SU-DHL-6 (cell line): ENCODE results near the gene RBFOX1.

Experiments
- H2AFZ ChIP-seq: fragments of 200-600 bp; sonication (generic); 2 replicates; pipeline ENCODE4 v1.6.1; 2014; ENCODE audit warnings: low read depth, mild to moderate bottlenecking, moderate library complexity, mixed read lengths, antibody characterized with exemption, low read length; ENCODE audit not compliant: severe bottlenecking
- H3F3A ChIP-seq: fragments of 200-600 bp; shearing (Covaris generic); 2 replicates; pipeline ENCODE4 v1.6.0; 2016; ENCODE audit warnings: antibody characterized with exemption, mild to moderate bottlenecking; ENCODE audit not compliant: insufficient read depth
- H3K27ac ChIP-seq: fragments of 200-600 bp; sonication (generic); 2 replicates; pipeline ENCODE4 v1.5.1; 2016; ENCODE audit warnings: low read depth, mild to moderate bottlenecking, low read length, moderate library complexity, mixed read lengths
- H3K27me3 ChIP-seq: fragments of 200-600 bp; sonication (generic), shearing (Covaris generic); 2 replicates; pipeline ENCODE4 v1.6.0; 2014; ENCODE audit warnings: mild to moderate bottlenecking, low read length
- H3K36me3 ChIP-seq: fragments of 200-600 bp; sonication (generic); 2 replicates; pipeline ENCODE4 v1.6.1; 2014; ENCODE audit warnings: mild to moderate bottlenecking, low read length, mixed read lengths
- H3K4me2 ChIP-seq: fragments of 300-600, 200-600 bp; shearing (Covaris generic), sonication (generic); 2 replicates; pipeline ENCODE4 v1.6.0; 2014; ENCODE audit warnings: low read length, low read depth, mild to moderate bottlenecking; ENCODE audit not compliant: poor library complexity, severe bottlenecking
- H3K4me3 ChIP-seq: fragments of 200-600 bp; sonication (generic); 2 replicates; pipeline ENCODE4 v1.5.1; 2014; ENCODE audit warnings: antibody characterized with exemption, low read length, mild to moderate bottlenecking, mixed read lengths; ENCODE audit not compliant: insufficient read depth, poor library complexity, severe bottlenecking
- H3K79me2 ChIP-seq: fragments of 200-600 bp; sonication (generic); 2 replicates; pipeline ENCODE4 v1.6.1; 2014; ENCODE audit warnings: mild to moderate bottlenecking, low read length, moderate library complexity; ENCODE audit not compliant: insufficient read depth
- H3K9ac ChIP-seq: fragments of 200-600 bp; sonication (generic); 2 replicates; pipeline ENCODE4 v1.7.0; 2014; ENCODE audit warnings: mild to moderate bottlenecking, low read length
- H3K9me2 ChIP-seq: fragments of 200-600 bp; sonication (generic); replicated peaks from 2 replicates; pipeline ENCODE4 v1.6.1; 2014; ENCODE audit warnings: low read length; ENCODE audit not compliant: insufficient read depth
- H3K9me3 ChIP-seq: fragments of 200-600 bp; sonication (generic); 2 replicates; pipeline ENCODE4 v1.6.1; 2014; ENCODE audit warnings: low read length, mixed read lengths; ENCODE audit not compliant: insufficient read depth
- H4K20me1 ChIP-seq: fragments of 200-600 bp; sonication (generic); 2 replicates; pipeline ENCODE4 v1.6.1; 2014; ENCODE audit warnings: low read depth, mild to moderate bottlenecking, antibody characterized with exemption, low read length, moderate library complexity, mixed read lengths
- EZH2phosphoT487 ChIP-seq: fragments of 200-600 bp; sonication (generic), shearing (Covaris generic); conservative IDR thresholded peaks from 2 replicates; pipeline ENCODE4 v1.6.1; 2018; ENCODE audit warnings: mild to moderate bottlenecking, antibody characterized with exemption, low read length, moderate library complexity, mixed read lengths
- TF ChIP-seq, protein P1 (sequence below): fragments of 200-600 bp; sonication (generic); IDR thresholded peaks from one replicate; pipeline ENCODE4 v1.5.1; 2017; ENCODE audit warnings: antibody characterized with exemption, mild to moderate bottlenecking, low read length, moderate library complexity; ENCODE audit not compliant: insufficient read depth, poor library complexity, severe bottlenecking

Gene RBFOX1

DNA sequence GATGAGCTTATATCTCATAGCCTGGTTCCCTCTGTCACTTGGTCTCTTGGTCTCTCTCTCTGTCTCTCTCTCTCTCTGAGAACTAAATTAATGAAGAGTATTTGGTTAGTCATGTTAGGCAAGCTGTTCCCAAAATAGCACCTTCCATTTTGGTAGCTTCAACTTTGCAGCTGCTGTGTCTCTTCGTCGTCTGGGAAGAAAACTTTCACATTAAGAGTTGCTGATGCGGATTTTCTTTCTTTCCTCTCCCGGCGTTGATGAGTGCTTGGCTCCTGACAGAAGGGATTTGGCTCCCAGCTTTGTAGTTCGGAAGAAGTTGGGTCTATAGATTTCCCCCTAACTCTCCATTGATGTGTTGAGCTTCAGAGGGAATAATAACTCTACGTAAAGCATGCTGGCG is at the start of gene RBFOX1:
TSS of gene RBFOX1 (plus strand) at position 235 of the 400 bp plus-strand sequence.
- no peaks in the 10 kb centered on the region for H3F3A ChIP-seq
- no peaks in the 10 kb centered on the region for H3K36me3 ChIP-seq
- no peak for TF ChIP-seq EZH2phosphoT487
- TF ChIP-seq, protein P1, sequence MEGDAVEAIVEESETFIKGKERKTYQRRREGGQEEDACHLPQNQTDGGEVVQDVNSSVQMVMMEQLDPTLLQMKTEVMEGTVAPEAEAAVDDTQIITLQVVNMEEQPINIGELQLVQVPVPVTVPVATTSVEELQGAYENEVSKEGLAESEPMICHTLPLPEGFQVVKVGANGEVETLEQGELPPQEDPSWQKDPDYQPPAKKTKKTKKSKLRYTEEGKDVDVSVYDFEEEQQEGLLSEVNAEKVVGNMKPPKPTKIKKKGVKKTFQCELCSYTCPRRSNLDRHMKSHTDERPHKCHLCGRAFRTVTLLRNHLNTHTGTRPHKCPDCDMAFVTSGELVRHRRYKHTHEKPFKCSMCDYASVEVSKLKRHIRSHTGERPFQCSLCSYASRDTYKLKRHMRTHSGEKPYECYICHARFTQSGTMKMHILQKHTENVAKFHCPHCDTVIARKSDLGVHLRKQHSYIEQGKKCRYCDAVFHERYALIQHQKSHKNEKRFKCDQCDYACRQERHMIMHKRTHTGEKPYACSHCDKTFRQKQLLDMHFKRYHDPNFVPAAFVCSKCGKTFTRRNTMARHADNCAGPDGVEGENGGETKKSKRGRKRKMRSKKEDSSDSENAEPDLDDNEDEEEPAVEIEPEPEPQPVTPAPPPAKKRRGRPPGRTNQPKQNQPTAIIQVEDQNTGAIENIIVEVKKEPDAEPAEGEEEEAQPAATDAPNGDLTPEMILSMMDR, result no peak
- H3K9me2 ChIP-seq, result no peaks in the 10 kb centered on the region
- no peak within 1 kb of the TSS for H3K4me3 ChIP-seq
- H4K20me1 ChIP-seq, result no peaks in the 10 kb centered on the region
- H3K9ac ChIP-seq, result no peak within 1 kb of the TSS
- no peaks in the 10 kb centered on the region for H3K9me3 ChIP-seq
- H3K4me2 ChIP-seq, result no peak within 1 kb of the TSS
- no peaks in the 10 kb centered on the region for H3K79me2 ChIP-seq
- H3K27ac ChIP-seq, result no peak within 1 kb of the TSS
- no peaks in the 10 kb centered on the region for H3K27me3 ChIP-seq
- H2AFZ ChIP-seq, result no peak within 1 kb of the TSS

DNA sequence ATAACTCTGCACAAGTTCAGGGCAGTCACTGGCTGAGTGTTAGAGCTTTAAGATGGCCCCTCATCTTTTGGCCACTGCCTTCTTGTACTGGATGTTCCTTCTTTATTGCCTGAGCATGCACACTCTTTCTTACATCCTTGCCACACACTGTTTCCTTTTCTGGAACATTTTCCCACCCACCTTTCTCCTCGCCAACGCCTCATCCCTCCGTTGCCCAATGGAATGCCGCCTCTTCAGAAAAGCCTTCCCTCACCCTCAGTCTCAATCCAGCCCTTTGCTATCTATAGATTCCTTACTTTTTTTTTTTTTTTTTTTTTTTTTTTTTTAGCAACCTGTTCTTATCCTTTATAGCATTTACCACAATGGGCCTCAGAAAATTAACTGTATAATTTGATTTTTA is 47.9 kb upstream of the RBFOX1 start:
- H3K9me2 ChIP-seq, result no peaks in the 10 kb centered on the region
- H3K4me2 ChIP-seq, result no peak overlapping the region
- H3F3A ChIP-seq, result no peaks in the 10 kb centered on the region
- no peaks in the 10 kb centered on the region for H3K36me3 ChIP-seq
- no peaks in the 10 kb centered on the region for H3K79me2 ChIP-seq
- no peaks in the 10 kb centered on the region for H4K20me1 ChIP-seq
- no peak overlapping the region for H3K9ac ChIP-seq
- H3K9me3 ChIP-seq, result peaks cover 4% of the 10 kb centered on the region; the same call in 1 of the 2 replicates
- H3K4me3 ChIP-seq, result no peak overlapping the region
- TF ChIP-seq EZH2phosphoT487, result no peak
- H2AFZ ChIP-seq, result no peak overlapping the region
- H3K27ac ChIP-seq, result no peak overlapping the region
- no peaks in the 10 kb centered on the region for H3K27me3 ChIP-seq

DNA sequence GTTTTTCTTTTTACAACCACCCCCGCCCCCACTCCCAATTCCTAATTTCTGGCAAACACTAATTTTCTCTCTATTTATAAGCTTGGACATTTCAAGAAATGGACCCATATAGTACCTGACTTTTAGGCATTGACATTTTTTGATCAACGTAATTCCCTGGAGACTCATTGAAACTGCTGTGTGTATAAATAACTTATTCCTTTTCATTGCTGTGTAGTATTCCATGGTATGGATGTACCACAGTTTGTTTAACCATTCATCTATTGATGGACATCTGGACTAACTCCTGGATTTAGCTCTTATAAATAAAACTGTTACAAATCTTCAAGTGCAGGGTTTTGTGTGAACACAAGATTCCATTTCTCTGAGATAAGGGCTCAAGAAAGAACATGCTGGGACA is 47.1 kb upstream of the RBFOX1 start:
- H3K4me3 ChIP-seq, result no peak overlapping the region
- H3K79me2 ChIP-seq, result no peaks in the 10 kb centered on the region
- H3K9me3 ChIP-seq, result peaks cover 4% of the 10 kb centered on the region; the same call in 1 of the 2 replicates
- no peaks in the 10 kb centered on the region for H3F3A ChIP-seq
- no peaks in the 10 kb centered on the region for H3K9me2 ChIP-seq
- H3K27ac ChIP-seq, result no peak overlapping the region
- no peak overlapping the region for H3K9ac ChIP-seq
- no peak overlapping the region for H2AFZ ChIP-seq
- H3K36me3 ChIP-seq, result no peaks in the 10 kb centered on the region
- no peaks in the 10 kb centered on the region for H3K27me3 ChIP-seq
- no peaks in the 10 kb centered on the region for H4K20me1 ChIP-seq
- TF ChIP-seq, protein P1, result no peak
- no peak for TF ChIP-seq EZH2phosphoT487
- no peak overlapping the region for H3K4me2 ChIP-seq

DNA sequence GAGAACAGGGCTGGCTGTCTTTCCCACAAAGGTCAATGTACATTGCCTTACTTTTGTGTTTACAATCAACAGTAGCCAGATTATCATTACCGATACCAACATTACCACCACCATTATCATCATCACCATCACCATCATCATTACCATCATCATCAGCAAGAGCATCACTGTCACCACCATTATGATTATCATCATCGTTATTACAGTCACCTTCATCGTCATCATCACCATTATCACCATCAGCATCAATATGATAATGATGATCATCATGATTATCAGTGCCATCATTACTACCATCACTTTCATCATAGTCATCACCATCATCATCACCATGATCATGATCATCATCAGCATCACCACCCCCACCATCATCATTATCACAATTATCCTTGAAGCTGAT is 43.3 kb upstream of the RBFOX1 start:
- Histone ChIP-seq H3K4me3 (no peak overlapping the region), H3F3A (no peaks in the 10 kb centered on the region), H3K27ac (no peak overlapping the region), H3K9me3 (peaks cover 4% of the 10 kb centered on the region; the same call in 1 of the 2 replicates), H3K36me3 (no peaks in the 10 kb centered on the region), H4K20me1 (no peaks in the 10 kb centered on the region), H3K9ac (no peak overlapping the region), H2AFZ (no peak overlapping the region), H3K27me3 (no peaks in the 10 kb centered on the region), H3K79me2 (no peaks in the 10 kb centered on the region), H3K4me2 (no peak overlapping the region), H3K9me2 (no peaks in the 10 kb centered on the region)
- TF ChIP-seq, protein P1, result no peak
- TF ChIP-seq EZH2phosphoT487, result no peak
